ENCODE results near the gene ACSL4.

Gene ACSL4

GRCh38 chrX:109695637-109696036, 37.4 kb downstream of the ACSL4 start:
- no peak overlapping the region for H3K4me3 ChIP-seq (ENCODE audit: low read depth, low read length)

GRCh38 chrX:109691752-109692151, 41.3 kb downstream of the ACSL4 start:
- no peak overlapping the region for H3K4me3 ChIP-seq (ENCODE audit: low read depth, low read length)
- TF ChIP-seq CTCF (IDR thresholded peaks at IDR 0.05; ENCODE audit: low read depth, low read length), result no peak

More at GRCh38 chrX:109695637-109696036, 37.4 kb downstream of the ACSL4 start:
- TF ChIP-seq CTCF (IDR thresholded peaks at IDR 0.05; ENCODE audit: low read depth, low read length), result no peak

- no peak overlapping the region for H3K4me3 ChIP-seq (ENCODE audit: low read depth, low read length)
- TF ChIP-seq CTCF (IDR thresholded peaks at IDR 0.05; ENCODE audit: low read depth, low read length), result no peak
Measured at GRCh38 chrX:109691277-109691676, 41.8 kb downstream of the ACSL4 start.

GRCh38 chrX:109687903-109688302, 45.2 kb downstream of the ACSL4 start:
- no peak overlapping the region for H3K4me3 ChIP-seq (ENCODE audit: low read depth, low read length)
- no peak for TF ChIP-seq CTCF (IDR thresholded peaks at IDR 0.05; ENCODE audit: low read depth, low read length)

GRCh38 chrX:109685656-109686078, 47.4 kb downstream of the ACSL4 start:
- TF ChIP-seq CTCF (IDR thresholded peaks at IDR 0.05; ENCODE audit: low read depth, low read length), result no peak
- no peak overlapping the region for H3K4me3 ChIP-seq (ENCODE audit: low read depth, low read length)

- no peak for TF ChIP-seq CTCF (IDR thresholded peaks at IDR 0.05; ENCODE audit: low read depth, low read length)
- no peak overlapping the region for H3K4me3 ChIP-seq (ENCODE audit: low read depth, low read length)
Measured at GRCh38 chrX:109684136-109684535, 48.9 kb downstream of the ACSL4 start.

GRCh38 chrX:109681475-109682081, 51.5 kb downstream of the ACSL4 start:
- H3K4me3 ChIP-seq (ENCODE audit: low read depth, low read length), result no peak overlapping the region

More at GRCh38 chrX:109681475-109682081, 51.5 kb downstream of the ACSL4 start:
- TF ChIP-seq CTCF (IDR thresholded peaks at IDR 0.05; ENCODE audit: low read depth, low read length), result no peak
